B cell (primary cell): ENCODE data around the gene B4GALT5.
"Not testable (repeated sequence)": the region's sequence is repeated elsewhere in the genome, so short reads cannot be mapped to it uniquely, and the experiment has no call there.

Experiments used
- EZH2 ChIP-seq: IDR thresholded peaks from 2 replicates; pipeline ENCODE4 v1.6.1; 2012; ENCODE audit warnings: borderline replicate concordance, low read depth, mild to moderate bottlenecking, moderate library complexity, low read length; ENCODE audit not compliant: insufficient read depth, poor library complexity, severe bottlenecking
- TF ChIP-seq, protein P1 (sequence below): fragments of 200-600 bp; IDR thresholded peaks from one replicate; pipeline ENCODE4 v1.8.0; 2022; ENCODE audit warnings: antibody characterized with exemption, mild to moderate bottlenecking

GRCh38 chr20:49617394-49617793, 96.3 kb downstream of the B4GALT5 start:
- TF ChIP-seq, protein P1, sequence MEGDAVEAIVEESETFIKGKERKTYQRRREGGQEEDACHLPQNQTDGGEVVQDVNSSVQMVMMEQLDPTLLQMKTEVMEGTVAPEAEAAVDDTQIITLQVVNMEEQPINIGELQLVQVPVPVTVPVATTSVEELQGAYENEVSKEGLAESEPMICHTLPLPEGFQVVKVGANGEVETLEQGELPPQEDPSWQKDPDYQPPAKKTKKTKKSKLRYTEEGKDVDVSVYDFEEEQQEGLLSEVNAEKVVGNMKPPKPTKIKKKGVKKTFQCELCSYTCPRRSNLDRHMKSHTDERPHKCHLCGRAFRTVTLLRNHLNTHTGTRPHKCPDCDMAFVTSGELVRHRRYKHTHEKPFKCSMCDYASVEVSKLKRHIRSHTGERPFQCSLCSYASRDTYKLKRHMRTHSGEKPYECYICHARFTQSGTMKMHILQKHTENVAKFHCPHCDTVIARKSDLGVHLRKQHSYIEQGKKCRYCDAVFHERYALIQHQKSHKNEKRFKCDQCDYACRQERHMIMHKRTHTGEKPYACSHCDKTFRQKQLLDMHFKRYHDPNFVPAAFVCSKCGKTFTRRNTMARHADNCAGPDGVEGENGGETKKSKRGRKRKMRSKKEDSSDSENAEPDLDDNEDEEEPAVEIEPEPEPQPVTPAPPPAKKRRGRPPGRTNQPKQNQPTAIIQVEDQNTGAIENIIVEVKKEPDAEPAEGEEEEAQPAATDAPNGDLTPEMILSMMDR, result not testable (repeated sequence)
- TF ChIP-seq EZH2, result not testable (repeated sequence)
